IMR-90 (cell line): ENCODE data around the gene C1QTNF12. TPM values are rescaled to one million over a fixed set of nuclear protein-coding genes. Genes with fewer than 3 reads are reported as not detected.

Source experiments
- ATAC-seq: fragments of 200-7000 bp; cut with Tn5 transposase; 2 replicates; pipeline ENCODE4 v1.9.1; 2020; ENCODE audit warnings: low read depth, mild to moderate bottlenecking, moderate library complexity
- BruUV-seq: library from RNA; stranded (reverse); fragments of 400-500 nt; replicated peaks from 2 replicates; lab custom pipeline; 2021; lab: Mats Ljungman, UMichigan
- CTCF ChIA-PET: fragments of 300-600 bp; formaldehyde crosslinking; extraction: SDS; loops from one replicate; lab custom pipeline; 2021; ENCODE audit warnings: antibody characterized with exemption; lab: Yijun Ruan, JAX
- POLR2A ChIA-PET: fragments of 300-600 bp; sonication (Branson Sonifier 250); formaldehyde crosslinking; loops from one replicate; lab custom pipeline; 2022; ENCODE audit warnings: antibody characterized with exemption; ENCODE audit not compliant: unreplicated experiment; lab: Charles Lee
- DNase-seq: peaks from one replicate; pipeline ENCODE4 v3.0.0; 2013
- H2AFZ ChIP-seq: replicated peaks from 2 replicates; pipeline ENCODE3; 2013; ENCODE audit warnings: low read length, mild to moderate bottlenecking; ENCODE audit not compliant: poor library complexity
- H2AK5ac ChIP-seq: 2 replicates; pipeline ENCODE4 v1.6.1; 2013; ENCODE audit warnings: low read depth, low read length, inconsistent platforms
- H2AK9ac ChIP-seq: replicated peaks from 2 replicates; pipeline ENCODE3; 2013; ENCODE audit warnings: mild to moderate bottlenecking, low read depth, low read length, moderate library complexity; ENCODE audit not compliant: poor library complexity
- H2BK120ac ChIP-seq: 2 replicates; pipeline ENCODE4 v1.6.1; 2013; ENCODE audit warnings: low read depth, low read length, inconsistent platforms
- H2BK15ac ChIP-seq: 3 replicates; pipeline ENCODE4 v1.6.1; 2013; ENCODE audit warnings: low read depth, low read length, inconsistent platforms
- H2BK20ac ChIP-seq: 2 replicates; pipeline ENCODE4 v1.6.1; 2013; ENCODE audit warnings: low read depth, mild to moderate bottlenecking, inconsistent platforms, low read length, moderate library complexity
- H2BK5ac ChIP-seq: 2 replicates; pipeline ENCODE4 v1.6.1; 2013; ENCODE audit warnings: mild to moderate bottlenecking, low read depth, low read length, inconsistent platforms; ENCODE audit not compliant: poor library complexity, severe bottlenecking
- H3K14ac ChIP-seq: replicated peaks from 2 replicates; pipeline ENCODE4 v1.6.1; 2013; ENCODE audit warnings: low read depth, low read length, inconsistent platforms
- H3K18ac ChIP-seq: 2 replicates; pipeline ENCODE4 v1.6.1; 2013; ENCODE audit warnings: low read depth, low read length, control low read depth
- H3K23ac ChIP-seq: 2 replicates; pipeline ENCODE4 v1.6.1; 2013; ENCODE audit warnings: low read depth, low read length, inconsistent platforms
- H3K27ac ChIP-seq: 2 replicates; pipeline ENCODE4 v1.5.1; 2013; ENCODE audit warnings: mild to moderate bottlenecking, control low read depth, low read length; ENCODE audit not compliant: insufficient read depth
- H3K27me3 ChIP-seq: 2 replicates; pipeline ENCODE4 v1.6.1; 2013; ENCODE audit warnings: low read length; ENCODE audit not compliant: control insufficient read depth, insufficient read depth
- H3K36me3 ChIP-seq: 2 replicates; pipeline ENCODE4 v1.6.1; 2013; ENCODE audit warnings: low read length, mixed read lengths; ENCODE audit not compliant: control insufficient read depth, insufficient read depth
- H3K4ac ChIP-seq: 2 replicates; pipeline ENCODE4 v1.6.1; 2013; ENCODE audit warnings: low read depth, low read length, inconsistent platforms
- H3K4me1 ChIP-seq: 2 replicates; pipeline ENCODE4 v1.6.1; 2013; ENCODE audit warnings: low read length, mixed read lengths; ENCODE audit not compliant: control insufficient read depth, insufficient read depth
- H3K4me2 ChIP-seq: 2 replicates; pipeline ENCODE4 v1.6.1; 2013; ENCODE audit warnings: low read depth, mild to moderate bottlenecking, control low read depth, low read length, moderate library complexity
- H3K4me3 ChIP-seq: 2 replicates; pipeline ENCODE4 v1.5.1; 2013; ENCODE audit warnings: low read depth, mild to moderate bottlenecking, control low read depth, low read length, moderate library complexity; ENCODE audit not compliant: insufficient read depth
- H3K56ac ChIP-seq: 2 replicates; pipeline ENCODE4 v1.6.1; 2013; ENCODE audit warnings: low read length, inconsistent platforms; ENCODE audit not compliant: insufficient read depth; ENCODE audit errors: extremely low read depth
- H3K79me1 ChIP-seq, 2 experiments: 2 replicates each; pipeline ENCODE4 v1.6.1; 2013; ENCODE audit warnings: low read length in 2 of 2, inconsistent platforms in 1 of 2, low read depth in 1 of 2
- H3K9ac ChIP-seq: 2 replicates; pipeline ENCODE4 v1.6.1; 2013; ENCODE audit warnings: low read depth, low read length, control low read depth
- H3K9me1 ChIP-seq: 2 replicates; pipeline ENCODE4 v1.6.1; 2013; ENCODE audit warnings: low read length, inconsistent platforms; ENCODE audit not compliant: insufficient read depth
- H3K9me3 ChIP-seq: 2 replicates; pipeline ENCODE4 v1.6.1; 2013; ENCODE audit warnings: low read length; ENCODE audit not compliant: control insufficient read depth, insufficient read depth
- H4K20me1 ChIP-seq: 2 replicates; pipeline ENCODE4 v1.6.1; 2013; ENCODE audit warnings: low read length, inconsistent platforms; ENCODE audit not compliant: insufficient read depth
- H4K5ac ChIP-seq: 2 replicates; pipeline ENCODE4 v1.6.1; 2013; ENCODE audit warnings: mild to moderate bottlenecking, low read depth, low read length, control low read depth
- H4K8ac ChIP-seq, 2 experiments: 2 replicates each; pipeline ENCODE4 v1.6.1; 2013; ENCODE audit warnings: low read depth in 2 of 2, low read length in 2 of 2, control low read depth in 1 of 2, inconsistent platforms in 1 of 2
- H4K91ac ChIP-seq: 2 replicates; pipeline ENCODE4 v1.6.1; 2013; ENCODE audit warnings: low read depth, low read length, inconsistent platforms; ENCODE audit not compliant: insufficient read depth
- CEBPB ChIP-seq: IDR thresholded peaks from 2 replicates; pipeline ENCODE4 v1.6.1; 2012; ENCODE audit warnings: low read depth, low read length, improper control_type of control experiment
- MAFK ChIP-seq: IDR thresholded peaks from 2 replicates; pipeline ENCODE4 v1.6.1; 2012; ENCODE audit warnings: low read depth, low read length, improper control_type of control experiment
- WGBS, 2 experiments: methylation state at CpG; one replicate each; pipeline versions ENCODE4 v1.1.5 to v1.1.7; 2013; ENCODE audit warnings: missing lambda C conversion rate in 2 of 2; ENCODE audit not compliant: insufficient read length in 1 of 2; ENCODE audit errors: extremely low coverage in 2 of 2; 5-methylcytosine and 5-hydroxymethylcytosine counted together
- dilution Hi-C: fragments of 300-500 bp; cut with HindIII; formaldehyde crosslinking; loops from one replicate; pipeline ENCODE4 v1.14.3; 2018; ENCODE audit warnings: low sequenced_read_pairs; ENCODE audit not compliant: unreplicated experiment
- in situ Hi-C: fragments of 300-500 bp; cut with MboI; formaldehyde crosslinking; loops from 3 replicates; pipeline ENCODE4 v1.14.3; 2019; ENCODE audit warnings: low sequenced_read_pairs, inconsistent platforms, mixed read lengths
- intact Hi-C: fragments of 100-400 bp; cut with micrococcal nuclease; formaldehyde crosslinking; loops from 2 replicates; pipeline ENCODE4 v1.10.0; 2022
- polyA plus RNA-seq, 3 experiments: library from polyadenylated mRNA; depleted of rRNA; stranded (reverse); fragments of >200 nt; gene quantifications; 2 replicates each; pipeline ENCODE4 v1.2.3, GENCODE V29; 2012; ENCODE audit warnings: low replicate concordance in 1 of 3
- total RNA-seq: library from RNA; depleted of rRNA; stranded (reverse); fragments of >200 nt; gene quantifications from 2 replicates; pipeline ENCODE4 v1.2.3, GENCODE V29; 2012

The C1QTNF12 gene
- total and polyA plus RNA-seq, 2 of the 4 experiments (the other 2 are of a cell fraction) = 0.36 to 1.1 TPM

DNA sequence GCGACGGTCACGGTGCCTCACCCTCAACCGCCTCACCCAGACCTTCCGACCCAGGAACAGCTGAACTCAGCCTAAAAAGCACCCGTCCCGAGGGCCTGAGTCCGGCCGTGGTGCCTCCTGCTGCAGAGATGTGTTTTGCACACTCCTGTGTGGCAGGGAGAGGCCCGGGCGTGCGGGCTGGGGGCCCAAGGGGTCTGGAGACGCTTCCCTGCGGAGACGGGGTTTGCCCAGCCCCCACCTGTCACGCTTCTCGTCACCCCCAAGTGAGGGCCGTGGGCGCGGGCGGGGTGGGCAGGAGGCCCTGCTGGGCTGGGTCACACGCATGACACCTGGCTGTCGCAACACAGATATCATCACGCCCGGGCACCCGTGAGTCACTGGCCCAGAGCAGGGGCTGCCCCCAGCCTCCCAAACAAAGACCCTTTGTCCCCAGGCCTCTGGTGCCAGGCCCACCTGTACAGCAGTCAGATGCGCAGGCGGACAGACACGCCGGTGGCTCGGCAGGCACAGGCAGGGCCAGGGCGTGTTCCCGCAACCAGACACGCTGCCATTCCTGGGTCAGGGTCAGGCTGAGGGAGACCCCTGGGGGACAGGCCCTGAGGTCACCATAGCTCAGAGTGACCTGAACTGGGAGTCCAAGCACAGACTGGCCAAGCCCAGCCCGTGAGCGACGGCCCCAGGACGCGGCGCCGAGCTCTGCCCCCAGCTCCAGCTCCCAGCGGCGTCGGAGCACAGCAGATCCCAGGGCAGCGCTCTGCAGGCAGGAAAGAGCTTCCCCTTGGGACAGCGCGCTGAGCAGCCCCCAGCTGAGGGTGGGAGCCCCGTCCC lies 8.4 kb downstream of the C1QTNF12 start:
- Histone ChIP-seq H3K9ac (no peak overlapping the region), H3K56ac (no peak overlapping the region), H2BK15ac (no peak overlapping the region), H2BK20ac (no peak overlapping the region), H3K4me3 (no peak overlapping the region), H4K5ac (peak overlapping the region; percentile 10; the same call in 1 of the 2 replicates), H3K4me1 (peaks cover 14% of the 10 kb centered on the region), H3K23ac (no peak overlapping the region), H2AK9ac (peak overlapping the region; percentile 89), H3K9me1 (no peaks in the 10 kb centered on the region), H3K14ac (no peak overlapping the region), H4K91ac (peak overlapping the region; percentile 37; the same call in 1 of the 2 replicates), H3K36me3 (peaks cover 4% of the 10 kb centered on the region), H3K27me3 (no peaks in the 10 kb centered on the region), H3K27ac (no peak overlapping the region), H3K18ac (no peak overlapping the region), H3K4me2 (no peak overlapping the region), H3K4ac (no peak overlapping the region; the same call in 1 of the 2 replicates), H2AFZ (peak overlapping the region; percentile 33), H2BK120ac (0 out of 2 replicates have a peak overlapping the region, but pooled peaks have one; percentile 23), H2AK5ac (peak overlapping the region; percentile 70; the same call in 1 of the 2 replicates), H4K20me1 (no peaks in the 10 kb centered on the region), H4K8ac (peak overlapping the region in 1 of 2 experiments; percentile 28; a peak in 2 of 4 replicates), H3K9me3 (no peaks in the 10 kb centered on the region; the same call in 1 of the 2 replicates), H3K79me1 (peaks cover 7 to 28% of the 10 kb centered on the region in 2 experiments; a peak in 3 of 4 replicates), H2BK5ac (no peak overlapping the region)
- ChIA-PET POLR2A (interaction anchor here (0.5 kb wide), 1 partner anchor 31 kb away, joined by 3 read pairs; no protein-coding TSS in a partner anchor), CTCF (no interaction called here)
- in situ Hi-C loops = no loop called here
- TF ChIP-seq CEBPB (peak; percentile 65), MAFK (no peak)
- WGBS, 2 experiments = 63% methylated on average over 25 of the region's 48 CpGs; no CpG with 5 or more reads in 1 of the 2 experiments
- ATAC-seq = peak; percentile 2; the same call in 1 of the 2 replicates
- dilution Hi-C loops = no loop called here
- no TSS peak for BruUV-seq
- DNase-seq = no peak
- intact Hi-C loops = loop anchor here (1.0 kb wide), 1 partner anchor 25 kb away; no protein-coding TSS in a partner anchor
